ENCODE measurements around the gene KIF4A. TPM values are rescaled to one million over a fixed set of nuclear protein-coding genes. Genes with fewer than 3 reads are reported as not detected.

KIF4A gene
- total and polyA plus RNA-seq, 2 of the 13 experiments (the other 11 are each of a cell fraction or from before 2014, with no cell fraction given): 9.4 to 28.2 TPM

- no peak within 1 kb of the TSS for H3K4me3 ChIP-seq (replicated peaks in 1 of 3; ENCODE audit: insufficient read depth in 1 of 3, low read depth in 2 of 3, low read length in 3 of 3)
- ChIA-PET POLR2A (interaction anchor here (1.3 kb wide), 1 partner anchor 30 kb away, joined by 3 read pairs; the partner anchor contains the start of genes KIF4A and PDZD11), CTCF (ENCODE audit: low intra/inter-chr PET ratio, low total read pairs) (no interaction called here)
- no peaks in the 10 kb centered on the region for H3K27me3 ChIP-seq (ENCODE audit: control insufficient read depth in 1 of 2, insufficient read depth in 2 of 2, low read length in 2 of 2)
- no peak within 1 kb of the TSS for H3K4me2 ChIP-seq (ENCODE audit: low read depth, low read length)
- ATAC-seq (no peak), DNase-seq (ENCODE audit: low spot score) (no peak), FAIRE-seq (no peak)
- H3K79me2 ChIP-seq (ENCODE audit: insufficient read depth, low read length): no peaks in the 10 kb centered on the region
- in situ Hi-C loops (cut with HindIII; ENCODE audit: extremely low pct_ligation_motif_present, low pct_unique_long_range_greater_than_20kb) (loop anchor here (10.0 kb wide), 1 partner anchor 55 kb away; no protein-coding TSS in a partner anchor), intact Hi-C loops (cut with micrococcal nuclease; ENCODE audit: unreplicated experiment) (no loop called here)
- H2AFZ ChIP-seq (ENCODE audit: low read length): no peak within 1 kb of the TSS
- H3K9me3 ChIP-seq (ENCODE audit: low read length): no peaks in the 10 kb centered on the region
- no peaks in the 10 kb centered on the region for H3K36me3 ChIP-seq (replicated peaks in 1 of 2; ENCODE audit: control insufficient read depth in 1 of 2, insufficient read depth in 2 of 2, low read length in 2 of 2)
- no TSS peak for BruUV-seq (replicated peaks)
- no peak within 1 kb of the TSS for H3K9ac ChIP-seq (ENCODE audit: insufficient read depth, low read depth, low read length)
- no peak within 1 kb of the TSS for H3K27ac ChIP-seq (ENCODE audit: extremely low read length, insufficient read depth, low read length)
- no peaks in the 10 kb centered on the region; the same call in 1 of the 2 replicates for H3K4me1 ChIP-seq (ENCODE audit: insufficient read depth, low read length)
- TF ChIP-seq ZNF205 (CRISPR knock-in tag; IDR thresholded peaks at IDR 0.05) (no peak), ZNF333 (CRISPR knock-in tag; IDR thresholded peaks at IDR 0.05; ENCODE audit: borderline replicate concordance) (no peak), NFKBIZ (CRISPR knock-in tag; IDR thresholded peaks at IDR 0.05) (no peak), DNMT1 (CRISPR knock-in tag; IDR thresholded peaks at IDR 0.05) (no peak)
- 8% methylated on average over 4 of the region's 4 CpGs for WGBS (ENCODE audit: low lambda C conversion rate)
- no peaks in the 10 kb centered on the region for H4K20me1 ChIP-seq (ENCODE audit: insufficient read depth, low read length)
Observed at GRCh38 chrX:70260104-70260503, 29.8 kb upstream of the KIF4A start, which contains the start of gene P2RY4. TSS of gene P2RY4 (minus strand) at chrX:70260204. CDS start at chrX:70259624, 580 bp downstream.

- Histone ChIP-seq H3K9me3 (ENCODE audit: low read length) (no peaks in the 10 kb centered on the region), H4K20me1 (ENCODE audit: insufficient read depth, low read length) (no peaks in the 10 kb centered on the region), H3K27ac (ENCODE audit: extremely low read length, insufficient read depth, low read length) (no peak overlapping the region), H3K4me1 (ENCODE audit: insufficient read depth, low read length) (no peaks in the 10 kb centered on the region), H2AFZ (ENCODE audit: low read length) (no peak overlapping the region), H3K4me3 (replicated peaks in 1 of 3; ENCODE audit: insufficient read depth in 1 of 3, low read depth in 2 of 3, low read length in 3 of 3) (no peak overlapping the region), H3K9ac (ENCODE audit: insufficient read depth, low read depth, low read length) (no peak overlapping the region), H3K27me3 (ENCODE audit: control insufficient read depth in 1 of 2, insufficient read depth in 2 of 2, low read length in 2 of 2) (no peaks in the 10 kb centered on the region), H3K36me3 (replicated peaks in 1 of 2; ENCODE audit: control insufficient read depth in 1 of 2, insufficient read depth in 2 of 2, low read length in 2 of 2) (no peaks in the 10 kb centered on the region), H3K79me2 (ENCODE audit: insufficient read depth, low read length) (no peaks in the 10 kb centered on the region), H3K4me2 (ENCODE audit: low read depth, low read length) (no peak overlapping the region)
- ChIA-PET CTCF (ENCODE audit: low intra/inter-chr PET ratio, low total read pairs) (interaction anchor here (2.7 kb wide), 1 partner anchor 66 kb away, joined by 17 read pairs; no protein-coding TSS in a partner anchor), POLR2A (no interaction called here)
- in situ Hi-C loops (cut with HindIII; ENCODE audit: extremely low pct_ligation_motif_present, low pct_unique_long_range_greater_than_20kb): loop anchor here (10.0 kb wide), 1 partner anchor 58 kb away; no protein-coding TSS in a partner anchor
- 0% methylated on average over 4 of the region's 7 CpGs for WGBS (ENCODE audit: low lambda C conversion rate)
- intact Hi-C loops (cut with micrococcal nuclease; ENCODE audit: unreplicated experiment): loop anchor here (1.0 kb wide), 1 partner anchor 66 kb away; no protein-coding TSS in a partner anchor
- peak; percentile 97 for ATAC-seq
- peak; percentile 26 for FAIRE-seq
- DNase-seq (ENCODE audit: low spot score): peak; percentile 23
- BruUV-seq (replicated peaks): no TSS peak
- no peak for TF ChIP-seq FOXA1 (IDR thresholded peaks at IDR 0.05)
- TF ChIP-seq FOXA1 (CRISPR knock-in tag; IDR thresholded peaks at IDR 0.05): no peak
- TF ChIP-seq ZHX1 (CRISPR knock-in tag; IDR thresholded peaks at IDR 0.05; ENCODE audit: low read depth): no peak
- no peak for TF ChIP-seq ZNF414 (CRISPR knock-in tag; IDR thresholded peaks at IDR 0.05)
- TF ChIP-seq ASH2L (IDR thresholded peaks at IDR 0.05; ENCODE audit: insufficient read length, low read depth, low read length): no peak
- TF ChIP-seq NFKB2 (CRISPR knock-in tag; IDR thresholded peaks at IDR 0.05; ENCODE audit: borderline replicate concordance): no peak
- TF ChIP-seq RAD21 (CRISPR knock-in tag; IDR thresholded peaks at IDR 0.05): peak; percentile 52
- TF ChIP-seq DPF2 (CRISPR knock-in tag; IDR thresholded peaks at IDR 0.05; ENCODE audit: borderline replicate concordance, low read depth): no peak
- no peak for TF ChIP-seq POGZ (CRISPR knock-in tag; IDR thresholded peaks at IDR 0.05)
Observed at GRCh38 chrX:70262952-70263567, 26.8 kb upstream of the KIF4A start.

Measured in HepG2 (cell line).